Effector memory CD4-positive, alpha-beta T cell (primary cell): ENCODE measurements around the gene DCAF7.
A peak's percentile ranks its signal among the peaks of the same experiment; 100 is the strongest.

ENCODE experiments used
- DNase-seq, 3 donors: peaks; one replicate each; pipeline ENCODE4 v3.0.0-alpha.2; 2020
- H3K27ac ChIP-seq: 2 replicates; pipeline ENCODE4 v1.7.0; 2013; ENCODE audit warnings: mild to moderate bottlenecking, low read length, moderate library complexity; ENCODE audit not compliant: insufficient read depth, poor library complexity, severe bottlenecking
- H3K27me3 ChIP-seq: replicated peaks from 2 replicates; pipeline ENCODE4 v1.7.0; 2013; ENCODE audit warnings: mild to moderate bottlenecking, low read length; ENCODE audit not compliant: insufficient read depth, control insufficient read depth, poor library complexity, severe bottlenecking
- H3K36me3 ChIP-seq: 2 replicates; pipeline ENCODE4 v1.7.0; 2013; ENCODE audit warnings: mild to moderate bottlenecking, low read length, moderate library complexity; ENCODE audit not compliant: control insufficient read depth, insufficient read depth
- H3K4me1 ChIP-seq: 2 replicates; pipeline ENCODE4 v1.7.0; 2013; ENCODE audit warnings: low read length, mild to moderate bottlenecking; ENCODE audit not compliant: control insufficient read depth, insufficient read depth, poor library complexity, severe bottlenecking
- H3K4me3 ChIP-seq: 2 replicates; pipeline ENCODE4 v1.7.0; 2013; ENCODE audit warnings: low read length, low read depth, mild to moderate bottlenecking; ENCODE audit not compliant: insufficient read depth, poor library complexity, severe bottlenecking
- H3K9me3 ChIP-seq: 2 replicates; pipeline ENCODE4 v1.7.0; 2013; ENCODE audit warnings: mild to moderate bottlenecking, low read length, moderate library complexity; ENCODE audit not compliant: control insufficient read depth

Gene DCAF7

GRCh38 chr17:63546308-63547082 is 3.8 kb upstream of the DCAF7 start:
- Histone ChIP-seq H3K4me3 (no peak overlapping the region), H3K27me3 (no peaks in the 10 kb centered on the region), H3K9me3 (no peaks in the 10 kb centered on the region), H3K27ac (no peak overlapping the region), H3K4me1 (peaks cover 4% of the 10 kb centered on the region), H3K36me3 (no peaks in the 10 kb centered on the region)
- DNase-seq, result no peak

GRCh38 chr17:63547083-63547523 is 3.2 kb upstream of the DCAF7 start:
- H3K9me3 ChIP-seq, result no peaks in the 10 kb centered on the region
- no peak for DNase-seq
- H3K4me1 ChIP-seq, result peaks cover 4% of the 10 kb centered on the region
- no peak overlapping the region for H3K4me3 ChIP-seq
- H3K27me3 ChIP-seq, result no peaks in the 10 kb centered on the region
- H3K27ac ChIP-seq, result no peak overlapping the region
- no peaks in the 10 kb centered on the region for H3K36me3 ChIP-seq

GRCh38 chr17:63549289-63549945 is 860 bp upstream of the DCAF7 start:
- no peaks in the 10 kb centered on the region for H3K27me3 ChIP-seq
- H3K27ac ChIP-seq, result peak overlapping the region; percentile 91
- H3K4me3 ChIP-seq, result peak overlapping the region; percentile 88
- H3K9me3 ChIP-seq, result no peaks in the 10 kb centered on the region
- DNase-seq, result no peak
- no peaks in the 10 kb centered on the region for H3K36me3 ChIP-seq
- peaks cover 9% of the 10 kb centered on the region for H3K4me1 ChIP-seq

GRCh38 chr17:63550817-63551639 is 751 bp downstream of the DCAF7 start:
- peaks cover 9% of the 10 kb centered on the region for H3K4me1 ChIP-seq
- DNase-seq, result peak in 1 of 3 donors; percentile 12
- H3K27ac ChIP-seq, result peak overlapping the region; percentile 91
- H3K36me3 ChIP-seq, result no peaks in the 10 kb centered on the region
- H3K9me3 ChIP-seq, result no peaks in the 10 kb centered on the region
- no peaks in the 10 kb centered on the region for H3K27me3 ChIP-seq
- H3K4me3 ChIP-seq, result peak overlapping the region; percentile 88

- Histone ChIP-seq H3K9me3 (no peaks in the 10 kb centered on the region), H3K36me3 (no peaks in the 10 kb centered on the region), H3K27ac (no peak overlapping the region), H3K4me3 (peak overlapping the region; percentile 15), H3K27me3 (no peaks in the 10 kb centered on the region), H3K4me1 (peaks cover 9% of the 10 kb centered on the region)
- no peak for DNase-seq
These were observed 1.9 kb downstream of the DCAF7 start for GRCh38 chr17:63552211-63552610.

GRCh38 chr17:63555500-63556156 is 5.4 kb downstream of the DCAF7 start:
- no peaks in the 10 kb centered on the region for H3K27me3 ChIP-seq
- H3K27ac ChIP-seq, result no peak overlapping the region
- H3K9me3 ChIP-seq, result no peaks in the 10 kb centered on the region
- no peaks in the 10 kb centered on the region for H3K36me3 ChIP-seq
- no peak overlapping the region for H3K4me3 ChIP-seq
- peaks cover 5% of the 10 kb centered on the region for H3K4me1 ChIP-seq
- DNase-seq, result no peak

GRCh38 chr17:63557416-63557815 is 7.1 kb downstream of the DCAF7 start:
- Histone ChIP-seq H3K4me3 (no peak overlapping the region), H3K27me3 (no peaks in the 10 kb centered on the region), H3K27ac (no peak overlapping the region), H3K4me1 (peaks cover 2% of the 10 kb centered on the region), H3K9me3 (no peaks in the 10 kb centered on the region), H3K36me3 (no peaks in the 10 kb centered on the region)
- no peak for DNase-seq

GRCh38 chr17:63558441-63558840 is 8.2 kb downstream of the DCAF7 start:
- Histone ChIP-seq H3K27ac (no peak overlapping the region), H3K36me3 (no peaks in the 10 kb centered on the region), H3K4me1 (peaks cover 4% of the 10 kb centered on the region), H3K27me3 (no peaks in the 10 kb centered on the region), H3K9me3 (no peaks in the 10 kb centered on the region), H3K4me3 (no peak overlapping the region)
- no peak for DNase-seq

- Histone ChIP-seq H3K36me3 (no peaks in the 10 kb centered on the region), H3K4me1 (peaks cover 4% of the 10 kb centered on the region), H3K4me3 (no peak overlapping the region), H3K9me3 (no peaks in the 10 kb centered on the region), H3K27me3 (no peaks in the 10 kb centered on the region), H3K27ac (no peak overlapping the region)
- DNase-seq, result no peak
These were observed 11.5 kb downstream of the DCAF7 start for GRCh38 chr17:63561819-63562218.
